H1 (cell line): ENCODE data around the gene PHF3. TPM values are rescaled to one million over a fixed set of nuclear protein-coding genes. Genes with fewer than 3 reads are reported as not detected.

Experiments used
- CTCF ChIA-PET: fragments of 300-600 bp; sonication (Branson Sonifier 250); formaldehyde crosslinking; loops from one replicate; lab custom pipeline; 2021; ENCODE audit not compliant: partially characterized antibody; lab: Charles Lee
- POLR2A ChIA-PET: fragments of 300-600 bp; sonication (Branson Sonifier 250); formaldehyde crosslinking; loops from one replicate; lab custom pipeline; 2021; ENCODE audit warnings: inconsistent platforms; ENCODE audit not compliant: partially characterized antibody; lab: Charles Lee
- DNase-seq, 2 experiments: peaks; one replicate each; pipeline versions ENCODE4 v3.0.0 to v3.0.0-alpha.2; 2010 to 2022; ENCODE audit warnings: low spot score in 2 of 2, low read depth in 1 of 2, mixed read lengths in 1 of 2
- FAIRE-seq: peaks from 2 replicates; lab custom pipeline; 2011; peaks lifted over from hg19 to GRCh38; lab: Jason Lieb, UNC
- H2AFZ ChIP-seq: 2 replicates; pipeline ENCODE4 v1.8.1; 2012; ENCODE audit warnings: low read length, inconsistent platforms
- H2AK5ac ChIP-seq: 2 replicates; pipeline ENCODE4 v1.6.1; 2013; ENCODE audit warnings: low read depth, low read length
- H2BK120ac ChIP-seq: replicated peaks from 2 replicates; pipeline ENCODE3; 2013; ENCODE audit warnings: low read depth, low read length, inconsistent platforms
- H2BK12ac ChIP-seq: 2 replicates; pipeline ENCODE4 v1.6.1; 2013; ENCODE audit warnings: low read depth, low read length
- H2BK15ac ChIP-seq: 2 replicates; pipeline ENCODE4 v1.6.1; 2013; ENCODE audit warnings: low read length
- H2BK20ac ChIP-seq: 2 replicates; pipeline ENCODE4 v1.6.1; 2013; ENCODE audit warnings: low read length
- H2BK5ac ChIP-seq: 2 replicates; pipeline ENCODE4 v1.6.1; 2013; ENCODE audit warnings: low read depth, low read length
- H3K14ac ChIP-seq: 2 replicates; pipeline ENCODE4 v1.6.1; 2013; ENCODE audit warnings: inconsistent platforms; ENCODE audit not compliant: insufficient read length
- H3K18ac ChIP-seq: 2 replicates; pipeline ENCODE4 v1.6.1; 2013; ENCODE audit warnings: low read length; ENCODE audit errors: extremely low read depth
- H3K23ac ChIP-seq: 2 replicates; pipeline ENCODE4 v1.6.1; 2013; ENCODE audit warnings: inconsistent platforms; ENCODE audit not compliant: insufficient read length
- H3K23me2 ChIP-seq: 2 replicates; pipeline ENCODE4 v1.6.1; 2013; ENCODE audit warnings: low read depth, low read length
- H3K27ac ChIP-seq: 2 replicates; pipeline ENCODE4 v1.6.1; 2011; ENCODE audit warnings: low read depth, low read length, inconsistent platforms
- H3K27me3 ChIP-seq, 4 experiments: replicated peaks in 1 of 4; 1 replicate in 1 of 4; 2 replicates in 3 of 4; pipeline versions ENCODE4 v1.6.1 to v1.8.1; 2011 to 2013; ENCODE audit warnings: low read length in 3 of 4, mild to moderate bottlenecking in 3 of 4, inconsistent platforms in 2 of 4, mixed read lengths in 2 of 4, moderate library complexity in 1 of 4; ENCODE audit not compliant: control insufficient read depth in 3 of 4, insufficient read depth in 3 of 4; ENCODE audit errors: extremely low read depth in 1 of 4
- H3K36me3 ChIP-seq, 4 experiments: 2 replicates each; pipeline versions ENCODE4 v1.6.1 to v1.8.1; 2011 to 2013; ENCODE audit warnings: mild to moderate bottlenecking in 4 of 4, low read length in 3 of 4, moderate library complexity in 2 of 4, control low read depth in 1 of 4, inconsistent platforms in 1 of 4; ENCODE audit not compliant: insufficient read depth in 4 of 4, control insufficient read depth in 2 of 4
- H3K4ac ChIP-seq: replicated peaks from 2 replicates; pipeline ENCODE3; 2013; ENCODE audit warnings: low read length, low read depth, mixed read lengths, inconsistent platforms; ENCODE audit not compliant: insufficient read length
- H3K4me1 ChIP-seq, 4 experiments: replicated peaks in 1 of 4; 1 replicate in 1 of 4; 2 replicates in 3 of 4; pipeline versions ENCODE4 v1.6.1 to v1.8.1; 2011 to 2013; ENCODE audit warnings: low read length in 3 of 4, inconsistent platforms in 2 of 4, mixed read lengths in 1 of 4; ENCODE audit not compliant: insufficient read depth in 4 of 4, control insufficient read depth in 3 of 4
- H3K4me2 ChIP-seq, 2 experiments: 2 replicates each; pipeline versions ENCODE4 v1.6.1 to v1.8.1; 2011 to 2013; ENCODE audit warnings: low read depth in 2 of 2, low read length in 2 of 2, control low read depth in 1 of 2, inconsistent platforms in 1 of 2, mild to moderate bottlenecking in 1 of 2; ENCODE audit not compliant: insufficient read depth in 1 of 2
- H3K4me3 ChIP-seq, 4 experiments: fragments of 200-600, 300-600 bp in 1 of 4; sonication (generic), shearing (Covaris generic), sonication (Bioruptor Twin) in 1 of 4; 2 replicates each; pipeline versions ENCODE4 v1.5.1 to v1.8.1; 2011 to 2016; ENCODE audit warnings: low read length in 4 of 4, low read depth in 3 of 4, control low read depth in 2 of 4, inconsistent platforms in 2 of 4, mild to moderate bottlenecking in 2 of 4, mixed read lengths in 1 of 4, moderate library complexity in 1 of 4; ENCODE audit not compliant: insufficient read depth in 2 of 4; ENCODE audit errors: extremely low read depth in 1 of 4
- H3K56ac ChIP-seq: replicated peaks from 2 replicates; pipeline ENCODE3; 2013; ENCODE audit warnings: low read depth, mild to moderate bottlenecking, mixed read lengths, low read length, inconsistent platforms; ENCODE audit not compliant: insufficient read length
- H3K79me1 ChIP-seq: 2 replicates; pipeline ENCODE4 v1.6.1; 2013; ENCODE audit warnings: low read depth, low read length, control low read depth
- H3K79me2 ChIP-seq, 2 experiments: 2 replicates each; pipeline versions ENCODE4 v1.6.1 to v1.8.1; 2012 to 2013; ENCODE audit warnings: low read length in 2 of 2, mild to moderate bottlenecking in 2 of 2, inconsistent platforms in 1 of 2; ENCODE audit not compliant: insufficient read depth in 2 of 2, control insufficient read depth in 1 of 2
- H3K9ac ChIP-seq, 4 experiments: replicated peaks in 1 of 4; 1 replicate in 1 of 4; 2 replicates in 3 of 4; pipeline versions ENCODE4 v1.6.1 to v1.8.1; 2011 to 2013; ENCODE audit warnings: low read depth in 3 of 4, low read length in 3 of 4, control low read depth in 2 of 4, mild to moderate bottlenecking in 2 of 4, moderate library complexity in 2 of 4, inconsistent platforms in 1 of 4; ENCODE audit errors: extremely low read depth in 1 of 4
- H3K9me3 ChIP-seq, 2 experiments: 2 replicates each; pipeline versions ENCODE4 v1.6.1 to v1.8.1; 2012 to 2013; ENCODE audit warnings: mild to moderate bottlenecking in 2 of 2, moderate library complexity in 2 of 2, control low read depth in 1 of 2, inconsistent platforms in 1 of 2, low read depth in 1 of 2, low read length in 1 of 2, mixed read lengths in 1 of 2; ENCODE audit not compliant: insufficient read depth in 2 of 2
- H4K20me1 ChIP-seq, 2 experiments: replicated peaks in 1 of 2; 2 replicates each; pipeline versions ENCODE3 to v1.8.1; 2011 to 2013; ENCODE audit warnings: inconsistent platforms in 2 of 2, low read length in 2 of 2, mild to moderate bottlenecking in 1 of 2; ENCODE audit not compliant: insufficient read depth in 2 of 2, control insufficient read depth in 1 of 2
- H4K5ac ChIP-seq: 2 replicates; pipeline ENCODE4 v1.6.1; 2013; ENCODE audit warnings: low read length, low read depth, mixed read lengths, inconsistent platforms; ENCODE audit not compliant: insufficient read length
- H4K8ac ChIP-seq: 2 replicates; pipeline ENCODE4 v1.8.0; 2013; ENCODE audit warnings: mild to moderate bottlenecking, moderate library complexity, low read length, inconsistent platforms; ENCODE audit not compliant: insufficient read depth; ENCODE audit errors: extremely low read depth
- H4K91ac ChIP-seq: replicated peaks from 2 replicates; pipeline ENCODE3; 2013; ENCODE audit warnings: low read length, mixed read lengths, inconsistent platforms; ENCODE audit not compliant: insufficient read length
- ASH2L ChIP-seq: fragments of 200-600, 300-600 bp; sonication (generic); IDR thresholded peaks from one replicate; pipeline ENCODE4 v1.7.1; 2017; ENCODE audit warnings: low read length
- BRCA1 ChIP-seq: IDR thresholded peaks from 2 replicates; pipeline ENCODE4 v1.6.1; 2012; ENCODE audit warnings: low read depth, low read length, improper control_type of control experiment
- CHD1 ChIP-seq: IDR thresholded peaks from 2 replicates; pipeline ENCODE4 v1.6.1; 2012; ENCODE audit warnings: low read depth, low read length, improper control_type of control experiment
- EGR1 ChIP-seq: IDR thresholded peaks from 2 replicates; pipeline ENCODE4 v1.6.1; 2011; ENCODE audit warnings: low read depth, low read length, borderline replicate concordance
- FOSL1 ChIP-seq: IDR thresholded peaks from 2 replicates; pipeline ENCODE4 v1.6.1; 2011; ENCODE audit warnings: mild to moderate bottlenecking, low read depth, low read length, moderate library complexity; ENCODE audit not compliant: insufficient read depth
- JUND ChIP-seq: IDR thresholded peaks from 2 replicates; pipeline ENCODE4 v1.6.1; 2011; ENCODE audit warnings: mild to moderate bottlenecking, improper control_type of control experiment, low read length
- KDM4A ChIP-seq: IDR thresholded peaks from one replicate; pipeline ENCODE4 v1.7.1; 2012; ENCODE audit warnings: low read depth, mild to moderate bottlenecking, moderate library complexity, low read length, inconsistent platforms; ENCODE audit not compliant: severe bottlenecking
- SIN3A ChIP-seq, 2 experiments: IDR thresholded peaks in 1 of 2; conservative IDR thresholded peaks in 1 of 2; 2 replicates each; pipeline ENCODE4 v1.6.1; 2011 to 2012; ENCODE audit warnings: low read length in 2 of 2, improper control_type of control experiment in 1 of 2, low read depth in 1 of 2, mild to moderate bottlenecking in 1 of 2
- SIRT6 ChIP-seq: IDR thresholded peaks from one replicate; pipeline ENCODE4 v1.7.1; 2012; ENCODE audit warnings: low read length, inconsistent platforms
- SP2 ChIP-seq: IDR thresholded peaks from 2 replicates; pipeline ENCODE4 v1.6.1; 2012; ENCODE audit warnings: mild to moderate bottlenecking, low read length, inconsistent platforms
- SP4 ChIP-seq: IDR thresholded peaks from 2 replicates; pipeline ENCODE4 v1.6.1; 2012; ENCODE audit warnings: low read length, inconsistent platforms
- SUZ12 ChIP-seq: fragments of 200-600 bp; sonication (generic); IDR thresholded peaks from 2 replicates; pipeline ENCODE4 v1.6.1; 2012; ENCODE audit warnings: mild to moderate bottlenecking, inconsistent platforms, low read length, moderate library complexity, mixed read lengths
- TAF1 ChIP-seq: IDR thresholded peaks from 2 replicates; pipeline ENCODE4 v1.6.1; 2011; ENCODE audit warnings: mild to moderate bottlenecking, low read depth, low read length
- TAF7 ChIP-seq: optimal IDR thresholded peaks from 2 replicates; pipeline ENCODE3; 2011; ENCODE audit warnings: low read depth, mild to moderate bottlenecking, inconsistent platforms, low read length, moderate library complexity, borderline replicate concordance
- TEAD4 ChIP-seq: IDR thresholded peaks from 2 replicates; pipeline ENCODE4 v1.6.1; 2012; ENCODE audit warnings: low read depth, low read length, inconsistent platforms, mixed read lengths
- WGBS, 2 experiments: shearing (Covaris generic) in 1 of 2; methylation state at CpG; one replicate each; pipeline versions ENCODE4 v1.1.6 to v1.1.7; 2013 to 2015; ENCODE audit warnings: low lambda C conversion rate in 2 of 2, mixed read lengths in 2 of 2, inconsistent platforms in 1 of 2, low coverage in 1 of 2, missing lambda C conversion rate in 1 of 2; ENCODE audit not compliant: insufficient replicate concordance in 2 of 2, insufficient coverage in 1 of 2, insufficient read length in 1 of 2; ENCODE audit errors: extremely low coverage in 1 of 2, missing lambda C conversion rate in 1 of 2; 5-methylcytosine and 5-hydroxymethylcytosine counted together
- polyA plus RNA-seq, 7 experiments: library from polyadenylated mRNA; depleted of rRNA in 3 of 7; stranded (reverse) in 5 of 7; unstranded in 2 of 7; fragments of >200 nt in 5 of 7; fragments of 200-250 nt in 2 of 7; gene quantifications; 1 replicate in 5 of 7; 2 replicates in 1 of 7; 4 replicates in 1 of 7; pipeline versions ENCODE4 v1.2.1 to v1.2.3, GENCODE V29; 2011 to 2013; ENCODE audit warnings: missing spikeins in 2 of 7, mixed read lengths in 2 of 7
- total RNA-seq: library from RNA; stranded (reverse); fragmentation: NEBNext Ultra II Directional; extraction: Animal tissue kit (Norgen Biotek cat#: 25700); gene quantifications from 2 replicates; pipeline ENCODE4 v1.2.1, GENCODE V29; 2021

Gene PHF3
- total and polyA plus RNA-seq, 2 of the 8 experiments (the other 6 are each of a cell fraction or from before 2014, with no cell fraction given) = 10.1 to 69.3 TPM

DNA sequence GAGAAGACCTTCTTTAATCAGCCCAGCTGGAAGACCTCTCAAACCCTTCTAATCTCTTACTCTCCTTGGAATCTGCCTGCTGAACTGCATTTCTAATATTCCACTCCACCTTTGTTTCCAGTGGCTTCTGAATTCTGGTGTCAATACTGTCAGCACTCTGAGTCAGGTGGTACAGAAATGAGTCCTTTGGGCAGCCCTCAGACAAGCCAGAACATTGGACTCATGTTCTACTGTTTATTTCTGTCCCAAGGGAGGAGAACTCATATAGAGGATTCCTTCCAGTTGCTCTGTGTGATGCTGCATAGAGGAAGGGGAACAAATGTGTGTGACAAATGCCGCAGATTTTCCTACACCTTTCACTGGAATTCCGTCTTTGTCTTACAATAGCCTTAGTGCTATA lies 114.8 kb downstream of the PHF3 start:
- TF ChIP-seq JUND (no peak), KDM4A (no peak), SP2 (no peak), CHD1 (no peak), TAF7 (no peak), ASH2L (no peak), SUZ12 (no peak), FOSL1 (no peak), TAF1 (no peak), SIN3A (conservative IDR thresholded peaks at IDR 0.05 in 1 of 2, IDR thresholded peaks at IDR 0.05 in 1 of 2; ENCODE audit: low read depth in 1 of 2, low read length in 2 of 2) (no peak), EGR1 (no peak), SP4 (no peak), BRCA1 (no peak), TEAD4 (no peak), SIRT6 (no peak)
- TF ChIP-seq, all 59 proteins: peak for 0
- no peaks in the 10 kb centered on the region for H3K27me3 ChIP-seq
- no peak overlapping the region for H2AFZ ChIP-seq
- H3K79me2 ChIP-seq = no peaks in the 10 kb centered on the region
- no peak overlapping the region for H2BK12ac ChIP-seq
- H3K18ac ChIP-seq = no peak overlapping the region
- H3K4me3 ChIP-seq = no peak overlapping the region
- H3K23ac ChIP-seq = no peak overlapping the region
- H2AK5ac ChIP-seq = no peak overlapping the region
- H3K79me1 ChIP-seq = no peaks in the 10 kb centered on the region
- 91% methylated on average over 2 of the region's 2 CpGs; no CpG with 5 or more reads in 1 of the 2 experiments for WGBS, 2 experiments
- H3K23me2 ChIP-seq = no peaks in the 10 kb centered on the region
- H2BK20ac ChIP-seq = no peak overlapping the region
- no peak overlapping the region for H2BK15ac ChIP-seq
- H3K56ac ChIP-seq = no peak overlapping the region
- no peaks in the 10 kb centered on the region for H3K36me3 ChIP-seq
- H4K91ac ChIP-seq = no peak overlapping the region
- DNase-seq (no peak), FAIRE-seq (no peak)
- no peak overlapping the region for H3K27ac ChIP-seq
- no peaks in the 10 kb centered on the region for H3K9me3 ChIP-seq
- H3K14ac ChIP-seq = no peak overlapping the region
- H3K9ac ChIP-seq = no peak overlapping the region
- no peak overlapping the region for H3K4me2 ChIP-seq
- no peak overlapping the region for H3K4ac ChIP-seq
- CTCF ChIA-PET = interaction anchor here (1.3 to 1.6 kb wide), 2 partner anchors 14 to 176 kb away, joined by 3 to 5 read pairs; no protein-coding TSS in a partner anchor
- H2BK120ac ChIP-seq = no peak overlapping the region
- no peak overlapping the region for H4K5ac ChIP-seq
- POLR2A ChIA-PET = no interaction called here
- H4K20me1 ChIP-seq = no peaks in the 10 kb centered on the region
- H4K8ac ChIP-seq = no peak overlapping the region
- no peak overlapping the region for H2BK5ac ChIP-seq
- no peaks in the 10 kb centered on the region for H3K4me1 ChIP-seq
